Hepatic stellate cell (primary cell): ENCODE data around the gene LRRC74B.
"Not testable (repeated sequence)": the region's sequence is repeated elsewhere in the genome, so short reads cannot be mapped to it uniquely, and the experiment has no call there.

Source experiments
- DNase-seq: peaks from one replicate; pipeline ENCODE4 v3.0.0; 2011; ENCODE audit warnings: low spot score

LRRC74B gene

GRCh38 chr22:21054714-21055563, 9.2 kb downstream of the LRRC74B start:
- no peak for DNase-seq

- DNase-seq = no peak
These were observed 9.8 kb downstream of the LRRC74B start for GRCh38 chr22:21055564-21055834.

- DNase-seq = no peak
These were observed 10.2 kb downstream of the LRRC74B start for GRCh38 chr22:21055880-21056319.

GRCh38 chr22:21060363-21060762, 14.6 kb downstream of the LRRC74B start:
- not testable (repeated sequence) for DNase-seq

GRCh38 chr22:21061660-21062321, 16.0 kb downstream of the LRRC74B start:
- DNase-seq = not testable (repeated sequence)

- not testable (repeated sequence) for DNase-seq
These were observed 18.7 kb downstream of the LRRC74B start for GRCh38 chr22:21064425-21064824.

- DNase-seq = no peak
These were observed 19.4 kb downstream of the LRRC74B start for GRCh38 chr22:21064917-21065864.

GRCh38 chr22:21067075-21067900, 21.5 kb downstream of the LRRC74B start:
- no peak for DNase-seq

- DNase-seq = no peak
These were observed 22.3 kb downstream of the LRRC74B start for GRCh38 chr22:21067901-21068680.

GRCh38 chr22:21068681-21069276, 23.0 kb downstream of the LRRC74B start:
- no peak for DNase-seq

GRCh38 chr22:21069375-21069774, 23.6 kb downstream of the LRRC74B start:
- no peak for DNase-seq

- DNase-seq = no peak
These were observed 25.2 kb downstream of the LRRC74B start for GRCh38 chr22:21070690-21071615.

GRCh38 chr22:21071796-21072195, 26.1 kb downstream of the LRRC74B start:
- DNase-seq = not testable (repeated sequence)

- DNase-seq = no peak
These were observed 27.3 kb downstream of the LRRC74B start for GRCh38 chr22:21073023-21073422.

- DNase-seq = no peak
These were observed 27.7 kb downstream of the LRRC74B start for GRCh38 chr22:21073482-21073881.

- DNase-seq = peak; percentile 86
These were observed 28.5 kb downstream of the LRRC74B start for GRCh38 chr22:21074102-21074715.

GRCh38 chr22:21075516-21076138, 29.9 kb downstream of the LRRC74B start:
- DNase-seq = no peak

GRCh38 chr22:21076912-21077625, 31.3 kb downstream of the LRRC74B start:
- DNase-seq = no peak
